ENCODE measurements around the gene CCNYL1.

DNA sequence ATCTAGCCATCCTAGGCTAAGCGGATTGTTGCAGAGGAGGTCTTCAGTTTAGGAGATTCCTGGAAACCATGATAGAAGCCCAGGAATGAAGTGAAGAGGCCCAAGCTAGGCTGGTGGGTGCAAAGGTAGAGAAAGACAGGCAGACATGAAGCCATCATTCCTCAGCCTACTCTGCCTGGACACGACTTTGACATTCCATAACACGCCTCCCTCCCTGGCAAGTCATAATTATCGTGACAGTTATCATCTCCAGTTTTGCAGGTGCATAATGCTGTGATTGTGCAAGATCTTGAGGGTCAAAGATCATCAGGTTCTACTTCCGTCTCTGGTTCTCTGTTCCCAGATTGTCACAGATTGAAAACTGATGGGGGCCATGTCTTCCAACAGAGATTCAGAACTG, 73.5 kb downstream of the CCNYL1 start:
- TF ChIP-seq EP300 (IDR thresholded peaks at IDR 0.05; ENCODE audit: borderline replicate concordance in 1 of 2, low read depth in 1 of 2, low read length in 1 of 2) (no peak), RFX5 (IDR thresholded peaks at IDR 0.05; ENCODE audit: low read length) (no peak), MEF2A (IDR thresholded peaks at IDR 0.05; ENCODE audit: borderline replicate concordance, low read depth) (no peak), SIN3A (IDR thresholded peaks at IDR 0.05; ENCODE audit: borderline replicate concordance, low read depth, low read length) (no peak), TAF1 (IDR thresholded peaks at IDR 0.05; ENCODE audit: borderline replicate concordance, low read depth, low read length) (no peak)
- TF ChIP-seq, protein P1, sequence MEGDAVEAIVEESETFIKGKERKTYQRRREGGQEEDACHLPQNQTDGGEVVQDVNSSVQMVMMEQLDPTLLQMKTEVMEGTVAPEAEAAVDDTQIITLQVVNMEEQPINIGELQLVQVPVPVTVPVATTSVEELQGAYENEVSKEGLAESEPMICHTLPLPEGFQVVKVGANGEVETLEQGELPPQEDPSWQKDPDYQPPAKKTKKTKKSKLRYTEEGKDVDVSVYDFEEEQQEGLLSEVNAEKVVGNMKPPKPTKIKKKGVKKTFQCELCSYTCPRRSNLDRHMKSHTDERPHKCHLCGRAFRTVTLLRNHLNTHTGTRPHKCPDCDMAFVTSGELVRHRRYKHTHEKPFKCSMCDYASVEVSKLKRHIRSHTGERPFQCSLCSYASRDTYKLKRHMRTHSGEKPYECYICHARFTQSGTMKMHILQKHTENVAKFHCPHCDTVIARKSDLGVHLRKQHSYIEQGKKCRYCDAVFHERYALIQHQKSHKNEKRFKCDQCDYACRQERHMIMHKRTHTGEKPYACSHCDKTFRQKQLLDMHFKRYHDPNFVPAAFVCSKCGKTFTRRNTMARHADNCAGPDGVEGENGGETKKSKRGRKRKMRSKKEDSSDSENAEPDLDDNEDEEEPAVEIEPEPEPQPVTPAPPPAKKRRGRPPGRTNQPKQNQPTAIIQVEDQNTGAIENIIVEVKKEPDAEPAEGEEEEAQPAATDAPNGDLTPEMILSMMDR (IDR thresholded peaks at IDR 0.05): no peak
- TF ChIP-seq, protein P2, sequence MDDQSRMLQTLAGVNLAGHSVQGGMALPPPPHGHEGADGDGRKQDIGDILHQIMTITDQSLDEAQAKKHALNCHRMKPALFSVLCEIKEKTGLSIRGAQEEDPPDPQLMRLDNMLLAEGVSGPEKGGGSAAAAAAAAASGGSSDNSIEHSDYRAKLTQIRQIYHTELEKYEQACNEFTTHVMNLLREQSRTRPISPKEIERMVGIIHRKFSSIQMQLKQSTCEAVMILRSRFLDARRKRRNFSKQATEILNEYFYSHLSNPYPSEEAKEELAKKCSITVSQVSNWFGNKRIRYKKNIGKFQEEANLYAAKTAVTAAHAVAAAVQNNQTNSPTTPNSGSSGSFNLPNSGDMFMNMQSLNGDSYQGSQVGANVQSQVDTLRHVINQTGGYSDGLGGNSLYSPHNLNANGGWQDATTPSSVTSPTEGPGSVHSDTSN (IDR thresholded peaks at IDR 0.05): no peak

All from SK-N-SH (cell line).